ENCODE measurements around the gene USP3.
"Not testable (repeated sequence)": the region's sequence is repeated elsewhere in the genome, so short reads cannot be mapped to it uniquely, and the experiment has no call there.

The USP3 gene

DNA sequence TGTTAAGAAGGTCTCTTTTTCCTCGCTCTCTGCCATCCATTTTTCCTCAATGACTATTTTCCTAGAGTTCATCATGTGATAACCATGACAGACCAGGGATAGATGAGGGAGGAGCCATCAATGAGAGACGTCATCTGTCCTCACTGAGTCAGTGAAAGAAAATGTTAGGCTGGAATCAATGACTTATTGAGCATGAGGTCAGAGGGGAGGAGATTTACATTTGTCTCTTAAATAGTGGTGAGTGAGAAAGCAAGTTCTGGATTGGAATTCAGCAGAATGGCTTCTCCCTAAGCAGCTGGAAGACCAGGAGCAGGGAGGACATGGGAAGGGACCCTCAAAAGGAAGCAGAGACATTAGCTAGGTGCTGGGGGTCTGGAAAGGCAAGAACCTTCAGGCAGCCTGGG, 28.2 kb upstream of the USP3 start:
- no peak for DNase-seq (ENCODE audit: low read depth in 2 of 3, low spot score in 2 of 3)

DNA sequence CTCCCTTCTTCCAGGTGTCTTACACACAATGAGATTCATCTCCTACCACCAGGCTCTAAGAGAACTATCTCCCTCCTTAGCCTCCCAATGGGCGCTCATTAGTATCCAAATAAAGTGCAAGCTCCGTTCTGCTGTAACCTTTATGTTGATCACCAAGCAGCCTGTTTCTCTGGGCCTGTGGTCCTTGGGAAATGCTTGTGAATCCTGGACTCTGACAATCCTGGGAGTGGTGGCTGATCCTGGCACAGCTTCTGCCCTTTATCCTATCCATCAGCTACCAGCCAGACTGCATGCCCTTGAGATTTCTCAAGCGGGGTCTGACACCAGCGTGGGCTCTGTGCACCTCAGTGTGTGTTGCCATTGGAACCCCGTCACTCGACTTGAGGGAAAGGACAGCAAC, 26.1 kb upstream of the USP3 start:
- DNase-seq (ENCODE audit: low read depth in 2 of 3, low spot score in 2 of 3): no peak

DNA sequence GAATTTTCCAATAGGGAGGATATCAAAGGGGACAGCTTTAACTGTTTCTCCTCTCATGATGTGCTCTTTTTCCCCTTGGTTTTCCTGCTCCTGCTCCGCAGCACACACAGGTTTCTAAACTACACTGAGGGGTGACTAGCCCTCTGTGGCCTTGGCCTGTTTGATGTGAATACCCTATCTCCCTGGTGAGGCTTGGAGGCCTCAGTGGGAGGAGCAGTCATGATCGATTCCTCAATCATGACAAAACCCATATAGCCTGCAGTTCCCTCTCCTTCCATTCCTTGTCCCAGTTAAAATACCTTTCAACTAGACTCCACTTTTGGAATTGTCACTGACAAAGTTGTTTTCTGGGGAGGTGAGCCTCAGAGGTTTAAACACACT, 24.0 kb upstream of the USP3 start:
- DNase-seq (ENCODE audit: low read depth in 2 of 3, low spot score in 2 of 3): no peak

DNA sequence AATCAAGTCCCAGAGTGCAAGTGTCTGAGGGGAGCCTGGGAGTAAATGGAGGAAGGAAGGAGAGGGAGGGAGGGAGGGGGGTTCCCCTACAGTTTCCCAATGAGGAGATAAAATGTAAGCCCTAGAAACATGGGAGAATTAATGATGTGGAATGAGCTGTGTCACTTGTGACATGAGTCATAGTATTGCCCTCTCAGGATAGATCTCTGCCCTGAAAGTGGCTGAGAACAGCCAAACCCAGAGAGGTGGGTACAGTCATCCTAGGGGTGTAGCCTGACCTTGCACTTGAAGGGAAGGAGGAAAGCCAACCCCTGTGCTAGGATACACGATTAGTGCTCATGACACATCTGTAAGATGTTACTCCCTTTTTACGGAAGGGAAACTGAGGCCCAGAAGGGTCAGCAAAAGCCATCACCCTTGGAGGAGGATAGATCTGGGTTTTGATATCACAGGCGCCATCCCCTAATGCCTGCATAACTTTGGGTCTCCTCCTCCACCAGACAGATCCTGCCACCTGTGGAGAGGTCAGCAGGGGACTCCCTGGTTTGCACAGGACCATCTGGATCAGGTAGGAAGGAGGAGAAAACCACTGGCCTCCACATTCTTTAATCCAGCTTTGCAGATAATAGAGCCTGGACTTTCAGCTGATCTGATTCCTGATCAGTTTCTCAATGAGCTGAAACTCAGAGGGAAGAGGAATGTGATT, 23.1 kb upstream of the USP3 start:
- no peak for DNase-seq (ENCODE audit: low read depth in 2 of 3, low spot score in 2 of 3)

DNA sequence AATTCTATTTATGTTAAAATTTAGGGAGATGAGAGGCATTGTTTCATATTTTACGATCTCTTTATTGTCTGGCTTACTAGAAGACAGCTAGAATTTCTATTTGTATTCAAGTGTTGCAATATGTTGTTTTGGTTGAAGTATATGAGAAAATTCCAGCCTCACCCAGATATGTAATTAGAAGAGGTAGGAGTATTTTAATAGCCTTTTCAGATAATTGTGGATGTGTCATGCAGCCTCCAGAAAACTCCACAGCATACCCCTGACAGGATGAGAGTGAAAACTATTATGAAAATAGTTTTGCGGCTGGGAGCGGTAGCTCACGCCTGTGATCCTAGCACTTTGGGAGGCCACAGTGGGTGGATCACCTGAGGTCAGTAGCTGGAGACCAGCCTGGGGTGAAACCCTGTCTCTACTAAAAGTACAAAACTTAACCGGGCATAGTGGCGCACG, 21.5 kb upstream of the USP3 start:
- no peak for DNase-seq (ENCODE audit: low read depth in 2 of 3, low spot score in 2 of 3)

DNA sequence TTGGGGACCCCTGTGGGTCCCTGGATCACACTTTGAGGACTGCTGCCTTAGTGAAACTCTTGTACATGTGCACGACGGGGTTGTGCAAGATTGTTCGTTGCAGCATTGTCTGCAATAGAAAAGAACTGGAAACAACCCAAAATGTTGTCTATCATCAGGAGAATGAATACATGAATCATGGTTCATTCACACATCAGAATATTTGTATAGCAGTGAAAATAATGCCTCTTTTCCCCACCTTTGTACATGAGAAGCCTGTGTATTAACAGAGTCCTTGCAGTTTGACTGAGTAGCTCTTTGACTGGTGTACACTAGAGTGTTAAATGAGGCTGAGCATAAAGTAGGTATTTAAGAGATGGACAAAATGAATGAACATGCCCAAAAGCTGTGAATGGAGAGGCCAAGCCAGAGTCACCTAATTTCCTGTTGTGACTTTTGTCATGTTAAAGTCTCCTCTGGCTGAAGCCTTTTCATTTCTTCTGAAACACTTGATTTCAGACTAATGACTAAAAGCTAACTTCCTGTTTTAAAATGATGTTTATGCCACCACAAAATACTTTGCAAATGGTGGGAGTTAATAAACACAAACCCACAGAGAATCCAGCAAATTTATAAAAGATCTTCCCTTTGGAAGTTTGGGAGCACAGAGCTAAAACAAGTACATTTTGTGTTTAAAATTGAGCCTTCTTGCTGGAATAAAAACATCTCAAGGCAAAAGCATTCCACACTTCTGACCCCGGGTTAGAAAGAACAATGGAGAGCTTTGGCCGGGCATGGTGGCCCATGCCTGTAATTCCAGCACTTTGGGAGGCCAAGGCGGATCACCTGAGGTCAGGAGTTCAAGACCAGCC, 20.6 kb upstream of the USP3 start:
- no peak for DNase-seq (ENCODE audit: low read depth in 2 of 3, low spot score in 2 of 3)

DNA sequence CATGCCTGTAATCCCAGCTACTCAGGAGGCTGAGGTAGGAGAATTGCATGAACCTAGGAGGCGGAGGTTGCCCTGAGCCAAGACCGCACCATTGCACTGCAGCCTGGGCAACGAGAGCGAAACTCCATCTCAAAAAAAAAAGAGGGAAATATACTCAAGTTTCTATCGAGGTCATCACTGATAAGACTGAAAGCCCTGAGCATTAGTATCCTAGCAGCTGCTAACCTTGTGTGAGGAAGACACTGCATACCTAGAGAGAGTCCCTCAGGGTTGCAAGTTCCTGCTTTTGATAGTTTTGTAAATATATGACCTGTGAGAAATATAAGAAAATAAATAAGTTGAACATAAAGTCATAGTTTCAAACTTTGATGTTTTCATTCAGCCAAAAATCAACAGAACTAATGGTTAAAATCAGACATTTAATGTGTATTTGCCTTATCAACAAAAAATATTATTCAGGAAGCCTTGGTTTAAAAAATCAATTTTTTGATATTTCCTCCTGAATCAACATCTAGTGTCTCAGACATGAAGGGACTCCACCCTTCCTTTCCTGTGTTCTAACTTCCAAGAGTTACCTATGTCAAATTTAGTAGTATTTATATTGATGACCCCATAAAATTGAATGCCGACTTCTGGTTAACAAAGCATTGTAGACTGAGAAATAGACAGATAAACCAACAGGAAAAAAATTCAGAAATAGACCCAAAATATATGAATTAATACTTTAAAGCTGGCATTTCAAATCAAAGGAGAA, 19.8 kb upstream of the USP3 start:
- DNase-seq (ENCODE audit: low read depth in 2 of 3, low spot score in 2 of 3): no peak

DNA sequence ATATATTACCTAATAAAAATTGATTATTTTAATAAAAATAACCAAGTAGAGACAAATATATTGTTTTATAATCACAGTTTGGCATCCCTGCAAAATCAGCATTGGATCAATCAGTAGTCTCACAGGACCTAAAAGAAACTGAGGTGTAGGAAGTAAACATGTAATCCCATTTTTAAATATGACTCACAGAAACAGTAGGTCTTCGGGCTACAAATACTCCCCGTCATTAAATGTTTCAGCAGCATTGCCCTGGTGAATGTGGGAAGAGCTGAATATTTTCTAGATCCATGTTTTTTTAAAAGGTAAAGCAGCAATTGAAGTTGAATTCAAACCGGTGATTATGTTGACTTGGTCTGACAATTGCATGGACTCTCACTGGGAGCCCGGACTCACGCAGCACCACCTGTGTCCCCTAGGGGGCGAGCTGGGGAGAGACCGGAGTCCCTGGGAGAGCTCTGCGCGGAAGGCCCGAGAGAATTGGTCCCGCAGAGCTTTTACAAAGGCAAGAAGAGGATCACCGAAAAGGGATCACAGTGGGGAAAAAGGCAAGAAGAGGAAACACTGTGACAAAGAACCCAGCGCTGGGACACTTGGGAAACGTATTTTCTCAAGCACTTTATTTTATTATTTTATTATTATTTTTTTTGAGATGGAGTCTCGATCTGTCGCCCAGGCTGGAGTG, 17.2 kb upstream of the USP3 start:
- peak; percentile 71 to 96 (median 75) for DNase-seq (ENCODE audit: low read depth in 2 of 3, low spot score in 2 of 3)

DNA sequence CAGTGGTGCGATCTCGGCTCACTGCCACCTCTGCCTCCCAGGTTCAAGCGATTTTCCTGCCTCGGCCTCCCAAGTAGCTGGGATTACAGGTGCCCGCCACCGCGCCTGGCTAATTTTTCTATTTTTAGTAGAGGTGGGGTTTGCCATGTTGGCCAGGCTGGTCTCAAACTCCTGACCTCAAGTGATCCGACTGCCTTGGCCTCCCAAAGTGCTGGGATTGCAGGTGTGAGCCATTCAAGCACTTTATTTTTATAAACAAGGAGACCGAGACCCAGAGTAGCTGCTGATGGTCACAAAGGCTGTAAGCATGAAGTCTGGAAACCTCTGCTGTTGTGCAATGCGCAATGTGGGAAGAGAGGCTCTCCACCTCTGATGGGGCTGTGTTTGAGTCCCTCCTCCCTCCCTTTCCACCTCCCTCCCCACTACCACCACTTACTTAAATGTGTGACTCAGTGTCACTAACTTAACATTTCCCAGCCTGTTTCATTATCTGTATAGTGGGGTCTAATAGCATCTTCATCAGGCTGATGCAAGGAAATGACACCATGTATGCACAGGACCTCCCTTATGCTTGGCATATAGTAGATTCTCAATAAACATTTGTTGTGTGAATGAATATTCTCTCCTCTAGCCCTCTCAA, 16.5 kb upstream of the USP3 start:
- DNase-seq (ENCODE audit: low read depth in 2 of 3, low spot score in 2 of 3): not testable (repeated sequence)

DNA sequence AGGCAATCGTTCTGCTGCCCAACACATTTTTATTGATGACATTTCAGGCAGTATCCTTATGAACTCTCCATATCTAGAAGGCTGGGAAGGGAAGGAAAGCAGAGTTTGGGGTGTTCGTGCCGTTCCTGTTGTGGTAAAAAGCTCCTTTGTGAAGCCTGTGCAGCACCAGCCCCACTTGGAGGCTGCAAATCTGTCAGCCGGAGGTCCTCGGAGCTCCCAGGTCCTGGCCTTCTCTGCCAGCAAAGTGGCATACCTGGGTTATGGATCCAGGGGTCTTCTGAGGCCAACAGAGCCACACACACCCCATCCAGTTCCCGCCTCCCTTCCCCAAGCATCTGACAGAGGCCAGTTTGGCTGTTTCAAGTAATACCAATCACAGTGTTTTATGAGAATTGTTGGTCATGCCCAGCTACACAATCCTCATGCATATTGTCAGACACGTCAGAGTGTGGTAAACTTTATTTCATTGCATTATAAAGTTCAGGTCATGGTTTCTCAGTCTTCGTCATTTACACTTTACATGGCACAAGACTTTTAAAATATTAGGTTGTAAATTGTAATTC, 15.9 kb upstream of the USP3 start:
- no peak for DNase-seq (ENCODE audit: low read depth in 2 of 3, low spot score in 2 of 3)

DNA sequence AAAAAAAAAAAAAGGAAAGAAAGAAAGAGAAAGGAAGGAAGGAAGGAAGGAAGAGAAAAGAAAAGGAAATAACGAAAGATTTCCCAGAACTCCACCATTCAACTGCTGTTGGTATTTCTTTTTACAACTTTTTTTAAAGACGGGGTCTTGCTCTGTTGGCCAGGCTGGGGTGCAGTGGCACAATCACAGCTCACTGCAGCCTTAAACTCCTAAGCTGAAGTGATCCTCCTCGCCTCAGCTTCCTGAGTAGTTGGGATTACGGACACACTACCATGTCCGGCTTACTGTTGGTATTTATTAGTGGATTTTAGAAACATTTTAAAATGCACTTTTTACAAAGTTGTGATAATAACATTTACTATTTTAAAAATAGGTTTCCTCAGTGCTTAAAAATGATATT, 15.0 kb upstream of the USP3 start:
- no peak for DNase-seq (ENCODE audit: low read depth in 2 of 3, low spot score in 2 of 3)

DNA sequence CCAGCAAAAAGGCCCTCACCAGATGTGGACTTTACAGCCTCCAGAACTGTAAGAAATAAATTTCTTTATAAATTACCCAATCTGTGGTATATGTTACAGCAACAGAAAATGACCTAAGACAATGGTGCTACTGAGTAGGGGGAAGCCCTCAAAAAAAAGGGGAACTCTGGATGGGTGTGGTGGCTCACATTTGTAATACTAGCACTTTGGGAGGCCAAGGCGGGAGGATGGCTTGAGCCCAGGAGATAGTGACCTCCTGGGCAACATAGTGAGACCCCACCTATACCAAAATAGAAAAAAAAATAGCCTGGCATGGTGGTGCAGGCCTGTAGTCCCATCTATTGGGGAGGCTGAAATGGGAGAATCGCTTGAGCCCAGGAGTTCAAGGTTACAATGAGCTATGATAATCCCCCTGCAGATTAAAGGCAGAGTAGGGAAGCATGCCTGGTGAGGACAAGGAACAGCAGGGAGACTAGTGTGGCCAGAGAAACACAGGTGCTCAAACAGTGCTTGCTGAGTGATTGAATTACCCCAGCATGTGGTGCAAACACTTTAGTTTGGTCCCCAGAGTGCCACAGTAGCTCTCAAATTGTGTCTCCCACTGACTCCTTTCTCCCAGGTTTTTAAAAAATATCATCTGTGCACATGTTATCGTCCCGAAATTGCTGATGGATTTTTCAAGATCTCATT, 13.9 kb upstream of the USP3 start:
- DNase-seq (ENCODE audit: low read depth in 2 of 3, low spot score in 2 of 3): no peak

DNA sequence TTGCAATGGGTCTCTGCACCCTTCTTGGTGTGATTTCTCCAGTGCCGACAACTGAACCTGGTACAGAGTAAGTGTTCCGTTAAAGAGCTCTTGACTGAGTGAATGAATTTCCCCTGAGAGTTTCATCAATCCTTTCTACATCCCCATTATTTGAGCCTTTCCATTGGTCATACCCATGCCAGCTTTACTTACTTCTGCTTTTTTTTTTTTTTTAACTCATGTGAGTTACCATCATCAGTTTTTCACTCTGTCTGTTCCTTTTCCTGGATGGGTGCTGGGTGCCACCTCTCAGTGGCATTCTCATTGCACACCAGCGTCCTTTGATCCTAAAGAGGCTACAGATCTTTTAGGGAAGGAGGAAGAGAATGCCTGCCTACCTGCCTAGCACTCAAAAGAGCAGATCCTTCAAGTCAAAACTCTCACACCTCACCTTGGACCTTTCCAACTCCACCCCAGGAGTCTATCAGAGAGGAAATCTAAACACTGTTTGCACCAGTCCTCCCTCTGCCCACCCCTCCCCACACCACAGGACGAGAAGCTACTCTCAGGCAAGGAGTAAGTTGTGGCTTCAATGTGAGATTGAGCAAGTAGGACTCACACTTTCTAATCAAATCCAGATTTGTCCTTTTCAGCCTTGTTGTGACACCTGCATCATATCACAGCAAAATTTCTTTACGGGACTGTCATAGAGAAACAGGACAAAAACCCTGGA, 13.1 kb upstream of the USP3 start:
- no peak for DNase-seq (ENCODE audit: low read depth in 2 of 3, low spot score in 2 of 3)

DNA sequence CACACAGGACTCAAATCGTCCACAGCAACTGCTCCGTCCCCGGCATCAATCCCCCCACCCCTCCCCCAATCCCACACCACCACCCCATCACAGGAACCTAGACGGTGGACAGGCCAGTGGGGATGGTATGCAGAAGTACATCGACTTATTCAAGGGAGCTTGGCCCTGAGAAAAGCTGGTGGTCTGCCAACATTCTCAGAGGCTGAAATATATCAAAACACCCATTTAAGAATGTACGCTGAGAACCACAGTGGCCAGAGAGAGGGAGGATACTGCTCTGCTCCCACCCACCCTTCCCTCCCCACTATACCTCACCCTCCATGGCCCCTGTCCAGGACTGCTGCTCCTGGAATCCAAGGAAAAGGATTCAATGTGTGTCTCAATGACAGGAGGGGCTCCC, 12.4 kb upstream of the USP3 start:
- no peak for DNase-seq (ENCODE audit: low read depth in 2 of 3, low spot score in 2 of 3)

DNA sequence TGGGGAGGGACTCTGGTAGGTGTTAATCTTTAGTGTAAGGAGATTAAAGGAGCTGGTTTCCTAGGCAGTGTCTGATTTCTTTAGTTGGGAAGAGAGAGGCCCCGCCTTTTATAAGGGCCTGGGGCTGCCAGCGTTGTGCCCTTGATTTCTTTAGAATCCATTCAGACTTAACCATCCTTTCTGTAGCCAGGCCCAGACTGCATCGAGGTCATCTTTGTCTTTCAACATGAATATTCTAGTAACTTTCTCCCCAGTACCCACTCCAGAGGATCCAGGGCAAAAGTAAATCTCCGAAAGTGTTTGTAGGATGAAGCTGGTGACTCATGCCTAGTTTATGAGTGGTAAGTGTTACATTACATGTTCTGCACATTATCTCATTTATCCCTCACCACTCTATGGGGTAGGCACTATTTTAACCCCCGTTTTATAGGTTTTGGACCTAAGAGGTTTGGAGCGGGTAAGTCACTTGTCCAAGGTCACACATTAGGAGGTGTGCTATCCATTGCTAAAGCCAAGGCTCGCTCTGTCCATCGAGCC, 11.8 kb upstream of the USP3 start:
- DNase-seq (ENCODE audit: low read depth in 2 of 3, low spot score in 2 of 3): no peak

DNA sequence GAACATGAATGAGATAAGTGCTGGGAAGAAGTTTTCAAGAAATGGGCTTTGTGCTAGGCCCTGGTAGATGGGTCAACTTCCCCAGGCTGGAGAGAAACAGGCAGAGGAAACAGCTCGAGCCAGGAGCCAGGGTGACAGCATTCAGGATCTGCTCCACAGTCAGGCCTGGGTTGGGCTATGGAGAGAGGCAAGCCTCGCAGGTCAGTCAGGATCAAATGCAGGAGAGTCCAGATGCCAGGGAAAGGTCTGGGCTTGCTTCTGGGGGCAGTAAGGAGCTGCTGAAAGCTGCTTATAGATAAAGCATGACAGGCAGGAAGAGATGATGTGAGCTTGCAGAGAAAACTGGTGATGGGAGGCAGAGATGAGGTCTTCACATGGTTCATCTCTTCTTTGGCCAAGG, 11.0 kb upstream of the USP3 start:
- DNase-seq (ENCODE audit: low read depth in 2 of 3, low spot score in 2 of 3): no peak

DNA sequence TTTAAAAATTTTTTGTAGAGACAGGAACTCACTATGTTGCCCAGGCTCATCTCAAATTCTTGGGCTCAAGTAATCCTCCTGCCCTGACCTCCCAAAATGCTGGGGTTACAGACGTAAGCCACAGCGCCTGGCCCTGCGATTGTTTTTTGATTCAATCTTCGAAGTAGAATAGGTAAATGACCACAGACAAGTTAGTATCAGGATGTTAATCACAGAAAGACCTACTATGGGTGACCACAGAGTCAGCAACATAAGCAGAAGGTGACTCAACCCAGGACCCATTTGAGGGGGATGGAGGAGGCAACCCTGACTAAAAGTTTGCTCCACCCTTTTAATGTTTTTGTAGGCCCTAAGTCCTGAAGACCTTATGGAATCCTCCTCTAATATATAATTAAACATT, 10.0 kb upstream of the USP3 start:
- no peak for DNase-seq (ENCODE audit: low read depth in 2 of 3, low spot score in 2 of 3)

DNA sequence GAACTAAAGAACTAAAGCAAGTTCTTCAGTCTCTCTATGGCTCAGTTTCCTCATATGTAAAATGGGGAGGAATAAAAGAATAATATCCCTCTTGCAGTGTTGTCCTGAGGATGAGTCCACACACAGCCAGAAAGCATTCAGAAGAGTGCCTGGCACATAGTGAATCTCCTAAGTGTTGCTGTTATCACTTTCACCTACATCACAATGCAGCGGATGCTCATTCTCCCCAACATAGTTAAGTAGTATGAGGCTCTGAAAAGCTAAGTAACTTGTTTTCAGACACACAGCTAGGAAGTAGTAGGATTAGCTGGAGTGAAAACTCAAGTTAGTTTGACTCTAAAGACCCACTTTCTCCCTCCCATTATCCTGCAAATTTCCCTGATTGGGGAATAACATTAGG, 9.1 kb upstream of the USP3 start:
- no peak for DNase-seq (ENCODE audit: low read depth in 2 of 3, low spot score in 2 of 3)

All from activated CD8-positive, alpha-beta memory T cell treated with anti-CD3 and anti-CD28 coated beads for 48 hours (primary cell).